GM21390 (cell line): Measurements from ENCODE around the gene RFK.
"Not testable (repeated sequence)": the region's sequence is repeated elsewhere in the genome, so short reads cannot be mapped to it uniquely, and the experiment has no call there.

ENCODE experiments used
- ATAC-seq: cut with Tn5 transposase; IDR thresholded peaks from one replicate; pipeline ENCODE4 v1.9.1; 2021; ENCODE audit not compliant: unreplicated experiment

The RFK gene

GRCh38 chr9:76394195-76394959 lies at the start of gene RFK:
TSS of gene RFK (minus strand) at chr9:76394426. CDS start at chr9:76394171, 255 bp downstream.
- ATAC-seq = peak; percentile 71

GRCh38 chr9:76443887-76444286 lies 49.7 kb upstream of the RFK start:
- no peak for ATAC-seq

- peak; percentile 59 for ATAC-seq
These were observed 47.5 kb upstream of the RFK start for GRCh38 chr9:76441551-76442322.

GRCh38 chr9:76438841-76439588 lies 44.8 kb upstream of the RFK start:
- ATAC-seq = peak; percentile 67

- not testable (repeated sequence) for ATAC-seq
These were observed 42.9 kb upstream of the RFK start for GRCh38 chr9:76437017-76437699.

GRCh38 chr9:76434897-76435296 lies 40.7 kb upstream of the RFK start:
- ATAC-seq = not testable (repeated sequence)

- no peak for ATAC-seq
These were observed 39.6 kb upstream of the RFK start for GRCh38 chr9:76433836-76434235.

- no peak for ATAC-seq
These were observed 39.2 kb upstream of the RFK start for GRCh38 chr9:76433406-76433805.

GRCh38 chr9:76431601-76432000 lies 37.4 kb upstream of the RFK start:
- no peak for ATAC-seq

- no peak for ATAC-seq
These were observed 32.7 kb upstream of the RFK start for GRCh38 chr9:76426807-76427419.

- ATAC-seq = no peak
These were observed 31.6 kb upstream of the RFK start for GRCh38 chr9:76425677-76426453.

GRCh38 chr9:76424491-76424890 lies 30.3 kb upstream of the RFK start:
- ATAC-seq = no peak

- no peak for ATAC-seq
These were observed 29.3 kb upstream of the RFK start for GRCh38 chr9:76423216-76424177.

GRCh38 chr9:76419782-76420380 lies 25.7 kb upstream of the RFK start:
- ATAC-seq = no peak

- ATAC-seq = no peak
These were observed 23.2 kb upstream of the RFK start for GRCh38 chr9:76417394-76417793.

GRCh38 chr9:76415731-76416130 lies 21.5 kb upstream of the RFK start:
- no peak for ATAC-seq

- ATAC-seq = no peak
These were observed 20.9 kb upstream of the RFK start for GRCh38 chr9:76415154-76415553.

GRCh38 chr9:76414661-76415060 lies 20.4 kb upstream of the RFK start:
- peak; percentile 79 for ATAC-seq
